ENCODE results near the gene HHLA2.
"Not testable (repeated sequence)": the region's sequence is repeated elsewhere in the genome, so short reads cannot be mapped to it uniquely, and the experiment has no call there.

The HHLA2 gene

GRCh38 chr3:108296239-108296638 is at the start of gene HHLA2:
HHLA2 (plus strand) TSS chr3:108296548; CDS start chr3:108351814, 55,266 bp downstream.
- no peak for DNase-seq

GRCh38 chr3:108250626-108251025 is 45.7 kb upstream of the HHLA2 start:
- DNase-seq = no peak

GRCh38 chr3:108251265-108251664 is 45.1 kb upstream of the HHLA2 start:
- DNase-seq = no peak

- no peak for DNase-seq
These were observed 44.5 kb upstream of the HHLA2 start for GRCh38 chr3:108251844-108252243.

- no peak for DNase-seq
These were observed 41.2 kb upstream of the HHLA2 start for GRCh38 chr3:108255131-108255530.

GRCh38 chr3:108264534-108265298 is 31.6 kb upstream of the HHLA2 start:
- DNase-seq = not testable (repeated sequence)

- DNase-seq = not testable (repeated sequence)
These were observed 28.1 kb upstream of the HHLA2 start for GRCh38 chr3:108268235-108268634.

GRCh38 chr3:108271626-108272025 is 24.7 kb upstream of the HHLA2 start:
- no peak for DNase-seq

- not testable (repeated sequence) for DNase-seq
These were observed 17.3 kb upstream of the HHLA2 start for GRCh38 chr3:108279066-108279465.

- DNase-seq = no peak
These were observed 15.9 kb upstream of the HHLA2 start for GRCh38 chr3:108280476-108280875.

GRCh38 chr3:108281670-108282069 is 14.7 kb upstream of the HHLA2 start:
- no peak for DNase-seq

- peak; percentile 32 for DNase-seq
These were observed 13.3 kb upstream of the HHLA2 start for GRCh38 chr3:108283006-108283405.

GRCh38 chr3:108283989-108284388 is 12.4 kb upstream of the HHLA2 start:
- DNase-seq = no peak

GRCh38 chr3:108285176-108285575 is 11.2 kb upstream of the HHLA2 start:
- no peak for DNase-seq

GRCh38 chr3:108287146-108287545 is 9.2 kb upstream of the HHLA2 start:
- DNase-seq = no peak

- DNase-seq = not testable (repeated sequence)
These were observed 8.2 kb upstream of the HHLA2 start for GRCh38 chr3:108288193-108288592.

GRCh38 chr3:108289159-108289558 is 7.2 kb upstream of the HHLA2 start:
- DNase-seq = no peak

GRCh38 chr3:108292450-108292849 is 3.9 kb upstream of the HHLA2 start:
- no peak for DNase-seq

- DNase-seq = no peak
These were observed 3.4 kb upstream of the HHLA2 start for GRCh38 chr3:108292905-108293328.

- DNase-seq = no peak
These were observed 2.5 kb upstream of the HHLA2 start for GRCh38 chr3:108293858-108294257.

GRCh38 chr3:108295421-108296175 is 750 bp upstream of the HHLA2 start:
- no peak for DNase-seq

- no peak for DNase-seq
These were observed 1.3 kb downstream of the HHLA2 start for GRCh38 chr3:108297647-108298046.

- no peak for DNase-seq
These were observed 1.7 kb downstream of the HHLA2 start for GRCh38 chr3:108298056-108298455.

All from fibroblast of skin of right quadriceps (primary cell).